VCaP (cell line): ENCODE results near the gene PAAF1.

ENCODE experiments used
- H3K27ac ChIP-seq: fragments of 450-650 bp; 2 replicates; pipeline ENCODE4 v1.5.1; 2017
- TF ChIP-seq, protein P1 (sequence below): fragments of 450-650 bp; conservative IDR thresholded peaks from 2 replicates; pipeline ENCODE4 v1.5.1; 2017; ENCODE audit warnings: mild to moderate bottlenecking, moderate library complexity

PAAF1 gene

DNA sequence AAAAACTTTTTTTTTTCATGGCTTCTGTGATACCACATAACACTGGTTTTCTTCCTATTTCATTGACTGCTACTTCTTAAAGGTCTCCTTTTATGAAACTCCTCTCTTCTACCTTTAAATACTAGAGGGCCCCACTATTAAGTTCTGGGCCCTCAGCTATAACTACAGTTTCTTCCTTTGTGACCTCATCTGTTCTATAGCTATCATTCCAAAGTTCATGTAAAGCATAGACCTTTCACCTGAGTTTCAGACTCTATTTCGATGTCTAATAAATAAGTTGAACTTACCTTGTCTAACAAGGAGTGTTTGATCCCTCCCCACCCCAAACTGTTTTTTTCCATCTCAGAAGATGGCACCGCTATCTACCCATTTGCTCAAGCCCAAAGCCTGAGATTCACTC lies 35.2 kb downstream of the PAAF1 start:
- no peak overlapping the region for H3K27ac ChIP-seq
- TF ChIP-seq, protein P1, sequence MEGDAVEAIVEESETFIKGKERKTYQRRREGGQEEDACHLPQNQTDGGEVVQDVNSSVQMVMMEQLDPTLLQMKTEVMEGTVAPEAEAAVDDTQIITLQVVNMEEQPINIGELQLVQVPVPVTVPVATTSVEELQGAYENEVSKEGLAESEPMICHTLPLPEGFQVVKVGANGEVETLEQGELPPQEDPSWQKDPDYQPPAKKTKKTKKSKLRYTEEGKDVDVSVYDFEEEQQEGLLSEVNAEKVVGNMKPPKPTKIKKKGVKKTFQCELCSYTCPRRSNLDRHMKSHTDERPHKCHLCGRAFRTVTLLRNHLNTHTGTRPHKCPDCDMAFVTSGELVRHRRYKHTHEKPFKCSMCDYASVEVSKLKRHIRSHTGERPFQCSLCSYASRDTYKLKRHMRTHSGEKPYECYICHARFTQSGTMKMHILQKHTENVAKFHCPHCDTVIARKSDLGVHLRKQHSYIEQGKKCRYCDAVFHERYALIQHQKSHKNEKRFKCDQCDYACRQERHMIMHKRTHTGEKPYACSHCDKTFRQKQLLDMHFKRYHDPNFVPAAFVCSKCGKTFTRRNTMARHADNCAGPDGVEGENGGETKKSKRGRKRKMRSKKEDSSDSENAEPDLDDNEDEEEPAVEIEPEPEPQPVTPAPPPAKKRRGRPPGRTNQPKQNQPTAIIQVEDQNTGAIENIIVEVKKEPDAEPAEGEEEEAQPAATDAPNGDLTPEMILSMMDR: no peak

DNA sequence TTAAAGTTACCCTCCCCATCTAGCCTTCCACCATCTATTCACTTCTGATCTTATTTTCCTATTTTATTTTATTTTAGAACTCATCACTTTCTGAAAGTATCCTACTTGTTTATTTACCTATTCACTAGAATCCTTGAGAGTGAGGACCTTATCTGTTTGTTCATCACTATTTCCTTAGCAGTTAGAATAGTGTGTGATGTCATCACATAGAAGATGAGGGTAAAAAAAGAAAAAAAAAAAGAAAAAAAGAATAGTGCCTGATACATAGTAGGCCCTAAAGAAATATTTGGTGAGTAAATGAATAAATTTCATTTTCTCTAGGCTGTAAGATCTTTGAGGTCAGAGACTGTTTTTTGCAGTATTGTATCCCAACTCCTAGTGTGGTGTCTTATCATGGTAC lies 36.7 kb downstream of the PAAF1 start:
- H3K27ac ChIP-seq: no peak overlapping the region
- TF ChIP-seq, protein P1: no peak

DNA sequence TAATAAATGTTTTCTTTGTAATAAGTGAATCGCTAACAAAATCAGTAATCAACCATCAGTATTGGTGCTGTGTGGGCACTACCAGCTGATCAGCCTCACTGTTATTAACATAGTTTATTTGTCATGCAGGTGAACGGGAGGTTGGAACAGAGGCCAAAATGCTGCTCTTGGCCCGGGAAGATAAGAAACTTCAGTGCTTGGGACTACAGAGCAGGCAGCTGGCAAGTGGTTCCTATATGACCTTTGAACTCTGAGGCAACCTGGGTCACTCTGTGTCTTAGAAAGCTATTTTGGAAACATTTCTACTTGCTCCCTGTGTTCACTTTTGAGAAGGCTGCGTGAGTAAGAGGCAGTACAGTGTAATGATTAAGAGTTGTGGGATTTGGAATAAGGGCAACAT lies 37.5 kb downstream of the PAAF1 start:
- TF ChIP-seq, protein P1: no peak
- no peak overlapping the region for H3K27ac ChIP-seq

GRCh38 chr11:73916435-73916834 lies 39.6 kb downstream of the PAAF1 start:
- TF ChIP-seq, protein P1: no peak
- no peak overlapping the region for H3K27ac ChIP-seq

- no peak overlapping the region for H3K27ac ChIP-seq
- TF ChIP-seq, protein P1: no peak
Observed at GRCh38 chr11:73921180-73921579, 44.4 kb downstream of the PAAF1 start.

- H3K27ac ChIP-seq: no peak overlapping the region
- TF ChIP-seq, protein P1: no peak
Observed at GRCh38 chr11:73929388-73929787, 52.6 kb downstream of the PAAF1 start.

DNA sequence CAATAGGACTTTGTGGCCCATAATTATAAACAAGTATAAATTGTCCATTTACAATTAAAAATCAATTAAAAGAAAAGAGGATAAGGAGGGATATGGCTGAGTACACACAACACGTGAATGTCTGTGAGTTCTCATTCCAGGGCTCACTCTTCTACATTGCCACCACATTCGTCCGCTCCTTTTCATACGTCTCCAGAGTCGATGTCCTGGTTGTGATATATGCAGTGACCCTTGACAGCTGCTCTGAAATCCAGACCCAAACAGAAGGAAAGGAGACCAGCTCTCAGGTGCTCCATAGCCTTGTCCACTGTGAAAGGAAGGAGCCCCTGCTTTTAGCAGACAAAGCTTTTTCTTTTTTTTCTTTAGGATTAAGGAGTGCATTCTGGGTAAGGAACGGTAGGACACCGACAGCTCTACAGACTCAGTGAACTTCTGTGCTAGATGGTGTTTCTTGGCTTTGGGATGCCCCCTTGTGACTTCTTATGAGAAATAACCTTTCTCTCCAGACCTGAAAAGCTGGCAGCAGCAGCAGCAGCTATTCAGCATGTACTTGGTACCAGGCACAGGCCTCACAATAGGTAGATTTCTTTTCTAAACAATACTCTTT lies 54.3 kb downstream of the PAAF1 start:
- TF ChIP-seq, protein P1: peak; percentile 68
- no peak overlapping the region for H3K27ac ChIP-seq
